WTC11 (cell line): ENCODE results near the gene LRRC28. TPM values are rescaled to one million over a fixed set of nuclear protein-coding genes. Genes with fewer than 3 reads are reported as not detected.

Source experiments
- ATAC-seq: fragments of 200-7000 bp; cut with Tn5 transposase; 2 replicates; pipeline ENCODE4 v1.10.0; 2021; ENCODE audit warnings: mild to moderate bottlenecking, moderate library complexity
- CTCF ChIA-PET: fragments of 300-600 bp; sonication (Branson Sonifier 250); formaldehyde crosslinking; loops from one replicate; lab custom pipeline; 2021; ENCODE audit warnings: antibody characterized with exemption; lab: Charles Lee
- POLR2A ChIA-PET: fragments of 350-600 bp; sonication (Branson Sonifier 250); formaldehyde crosslinking; loops from one replicate; lab custom pipeline; 2021; ENCODE audit warnings: antibody characterized with exemption; lab: Charles Lee
- DNase-seq: peaks from one replicate; pipeline ENCODE4 v3.0.0; 2021; ENCODE audit warnings: low spot score
- H3K27ac Mint-ChIP-seq: 2 replicates; pipeline ENCODE4 v1.8.0; 2021; ENCODE audit warnings: mixed read lengths
- H3K27me3 Mint-ChIP-seq: 2 replicates; pipeline ENCODE4 v1.8.0; 2021; ENCODE audit warnings: low read depth, mild to moderate bottlenecking, moderate library complexity, mixed read lengths
- H3K36me3 Mint-ChIP-seq: 2 replicates; pipeline ENCODE4 v1.8.0; 2021; ENCODE audit warnings: mixed read lengths
- H3K4me1 Mint-ChIP-seq: 2 replicates; pipeline ENCODE4 v1.8.0; 2022; ENCODE audit warnings: mixed read lengths
- H3K4me3 Mint-ChIP-seq: 2 replicates; pipeline ENCODE4 v1.8.0; 2021; ENCODE audit warnings: mild to moderate bottlenecking, moderate library complexity, mixed read lengths
- H3K9me3 Mint-ChIP-seq: 2 replicates; pipeline ENCODE4 v1.8.0; 2021; ENCODE audit warnings: mixed read lengths
- ELF4 ChIP-seq: sonication (generic); formaldehyde crosslinking; IDR thresholded peaks from 2 replicates; pipeline ENCODE4 v1.8.1; 2022; ENCODE audit warnings: low read depth, mild to moderate bottlenecking, moderate library complexity, missing genetic modification reagents
- ESRRA ChIP-seq: sonication (generic); formaldehyde crosslinking; IDR thresholded peaks from 2 replicates; pipeline ENCODE4 v1.8.1; 2022; ENCODE audit warnings: mild to moderate bottlenecking, missing genetic modification reagents, borderline replicate concordance
- ETV6 ChIP-seq: sonication (generic); formaldehyde crosslinking; IDR thresholded peaks from 2 replicates; pipeline ENCODE4 v1.8.1; 2022; ENCODE audit warnings: mild to moderate bottlenecking, missing genetic modification reagents
- GABPB1 ChIP-seq: sonication (generic); formaldehyde crosslinking; IDR thresholded peaks from 2 replicates; pipeline ENCODE4 v1.8.1; 2023; ENCODE audit warnings: mild to moderate bottlenecking, missing genetic modification reagents
- IRF2 ChIP-seq: sonication (generic); formaldehyde crosslinking; IDR thresholded peaks from 2 replicates; pipeline ENCODE4 v1.8.0; 2022; ENCODE audit warnings: low read depth, missing genetic modification reagents, borderline replicate concordance
- NR2C2 ChIP-seq: sonication (generic); formaldehyde crosslinking; IDR thresholded peaks from 2 replicates; pipeline ENCODE4 v1.8.0; 2022; ENCODE audit warnings: mild to moderate bottlenecking, missing genetic modification reagents
- OVOL2 ChIP-seq: fragments of 250-450 bp; sonication (Bioruptor Pico); IDR thresholded peaks from 2 replicates; pipeline ENCODE4 v1.9.0; 2021; ENCODE audit warnings: mild to moderate bottlenecking, borderline replicate concordance
- RORB ChIP-seq: fragments of 250-450 bp; sonication (Bioruptor Pico); IDR thresholded peaks from 2 replicates; pipeline ENCODE4 v1.9.0; 2021; ENCODE audit warnings: mild to moderate bottlenecking
- SOX15 ChIP-seq: fragments of 250-450 bp; sonication (Bioruptor Pico); IDR thresholded peaks from 2 replicates; pipeline ENCODE4 v1.9.0; 2021; ENCODE audit warnings: mild to moderate bottlenecking
- TEAD1 ChIP-seq: sonication (generic); formaldehyde crosslinking; IDR thresholded peaks from 2 replicates; pipeline ENCODE4 v1.8.0; 2022; ENCODE audit warnings: mild to moderate bottlenecking, missing genetic modification reagents
- TEAD4 ChIP-seq: sonication (generic); formaldehyde crosslinking; IDR thresholded peaks from 2 replicates; pipeline ENCODE4 v1.8.0; 2022; ENCODE audit warnings: mild to moderate bottlenecking, missing genetic modification reagents
- ZNF121 ChIP-seq: sonication (generic); formaldehyde crosslinking; IDR thresholded peaks from 2 replicates; pipeline ENCODE4 v1.8.0; 2023; ENCODE audit warnings: missing genetic modification reagents
- ZNF416 ChIP-seq: fragments of 250-450 bp; sonication (Bioruptor Pico); IDR thresholded peaks from 2 replicates; pipeline ENCODE4 v1.9.0; 2021; ENCODE audit warnings: mild to moderate bottlenecking, inconsistent platforms
- ZNF423 ChIP-seq: fragments of 250-450 bp; sonication (Bioruptor Pico); IDR thresholded peaks from 2 replicates; pipeline ENCODE4 v2.1.2; 2022; ENCODE audit warnings: mild to moderate bottlenecking, moderate library complexity
- total RNA-seq: library from RNA; stranded (reverse); gene quantifications from 3 replicates; pipeline ENCODE4 v1.2.3, GENCODE V29; 2021
- TF ChIP-seq, protein P1 (sequence below): sonication (generic); formaldehyde crosslinking; IDR thresholded peaks from 2 replicates; pipeline ENCODE4 v1.8.0; 2022; ENCODE audit warnings: mild to moderate bottlenecking, missing genetic modification reagents
- TF ChIP-seq, protein P2 (sequence below): fragments of 250-450 bp; sonication (Bioruptor Pico); IDR thresholded peaks from 2 replicates; pipeline ENCODE4 v2.1.2; 2022; ENCODE audit warnings: mild to moderate bottlenecking, moderate library complexity
- TF ChIP-seq, protein P3 (sequence below): sonication (generic); formaldehyde crosslinking; IDR thresholded peaks from 2 replicates; pipeline ENCODE4 v1.8.1; 2023; ENCODE audit warnings: mild to moderate bottlenecking, missing genetic modification reagents, moderate library complexity
- TF ChIP-seq, protein P4 (sequence below): fragments of 250-450 bp; sonication (Bioruptor Pico); IDR thresholded peaks from 2 replicates; pipeline ENCODE4 v1.9.0; 2021; ENCODE audit warnings: mild to moderate bottlenecking, borderline replicate concordance
- TF ChIP-seq, protein P5 (sequence below): sonication (generic); formaldehyde crosslinking; IDR thresholded peaks from 2 replicates; pipeline ENCODE4 v1.8.1; 2022; ENCODE audit warnings: mild to moderate bottlenecking, moderate library complexity, missing genetic modification reagents
- TF ChIP-seq, protein P6 (sequence below): sonication (generic); formaldehyde crosslinking; IDR thresholded peaks from 2 replicates; pipeline ENCODE4 v1.8.1; 2023; ENCODE audit warnings: mild to moderate bottlenecking, moderate library complexity, missing genetic modification reagents
- TF ChIP-seq, protein P7 (sequence below): sonication (generic); formaldehyde crosslinking; IDR thresholded peaks from 2 replicates; pipeline ENCODE4 v1.8.0; 2023; ENCODE audit warnings: missing genetic modification reagents, mild to moderate bottlenecking, borderline replicate concordance

The LRRC28 gene
- total RNA-seq, 1 experiment from 2014 or later: 18.4 TPM

DNA sequence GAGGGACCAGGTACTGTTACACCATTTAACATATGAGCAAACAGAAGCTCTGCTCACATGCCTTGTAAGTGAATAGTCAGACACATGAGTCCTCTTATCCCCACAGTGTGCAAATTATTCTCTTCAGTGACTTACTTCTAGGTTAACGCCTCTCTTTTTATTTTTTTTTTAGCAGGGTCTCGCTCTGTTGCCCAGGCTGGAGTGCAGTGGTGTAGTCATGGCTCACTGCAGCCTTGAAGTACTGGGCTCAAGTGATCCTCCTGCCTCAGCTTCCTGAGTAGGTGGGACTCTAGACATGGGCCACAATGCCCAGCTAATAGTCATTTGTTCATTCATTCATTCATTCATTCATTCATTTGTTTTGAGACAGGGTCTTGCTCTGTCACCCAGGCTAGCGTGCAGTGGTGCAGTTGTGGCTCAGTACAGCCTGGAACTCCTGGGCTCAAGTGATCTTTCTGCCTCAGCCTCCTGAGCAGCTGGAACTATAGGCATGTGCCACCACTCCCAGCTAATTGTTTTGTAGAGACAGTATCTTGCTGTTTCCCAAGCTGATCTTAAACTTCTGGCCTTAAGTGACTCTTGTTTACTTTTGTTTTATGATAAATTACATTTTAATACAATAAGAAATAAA is 94.7 kb downstream of the LRRC28 start:
- TF ChIP-seq, protein P1, sequence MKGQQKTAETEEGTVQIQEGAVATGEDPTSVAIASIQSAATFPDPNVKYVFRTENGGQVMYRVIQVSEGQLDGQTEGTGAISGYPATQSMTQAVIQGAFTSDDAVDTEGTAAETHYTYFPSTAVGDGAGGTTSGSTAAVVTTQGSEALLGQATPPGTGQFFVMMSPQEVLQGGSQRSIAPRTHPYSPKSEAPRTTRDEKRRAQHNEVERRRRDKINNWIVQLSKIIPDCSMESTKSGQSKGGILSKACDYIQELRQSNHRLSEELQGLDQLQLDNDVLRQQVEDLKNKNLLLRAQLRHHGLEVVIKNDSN (CRISPR knock-in tag): no peak
- TF ChIP-seq OVOL2 (CRISPR knock-in tag): no peak
- TF ChIP-seq ZNF121 (CRISPR knock-in tag): peak; percentile 16; the same call in 1 of the 2 replicates
- TF ChIP-seq, all 79 proteins: peak for 1
- Mint-ChIP-seq H3K36me3 (peaks cover 6% of the 10 kb centered on the region), H3K27ac (no peak overlapping the region), H3K9me3 (peaks cover 5% of the 10 kb centered on the region), H3K27me3 (no peaks in the 10 kb centered on the region), H3K4me1 (peaks cover 14% of the 10 kb centered on the region), H3K4me3 (no peak overlapping the region)
- ChIA-PET CTCF (no interaction called here), POLR2A (no interaction called here)
- ATAC-seq: no peak
- no peak for DNase-seq

DNA sequence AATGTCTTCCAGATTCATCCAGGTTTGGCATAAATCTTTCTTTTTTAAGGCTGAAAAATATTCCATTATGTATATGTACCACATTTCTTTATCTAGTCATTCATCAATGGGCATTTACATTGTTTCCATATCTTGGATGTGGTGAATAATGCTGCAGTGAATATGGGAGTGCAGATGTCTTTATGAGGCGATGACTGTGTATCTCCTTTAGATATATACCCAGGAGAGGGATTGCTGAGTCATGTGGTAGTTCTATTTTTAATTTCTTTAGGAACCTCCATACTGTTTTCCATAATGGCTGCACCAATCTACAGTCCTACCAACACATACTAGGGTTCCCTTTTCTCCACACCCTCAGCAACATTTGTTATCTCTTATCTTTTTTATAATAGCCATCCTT is 96.3 kb downstream of the LRRC28 start:
- peaks cover 6% of the 10 kb centered on the region for H3K36me3 Mint-ChIP-seq
- ATAC-seq (no peak), DNase-seq (no peak)
- H3K4me1 Mint-ChIP-seq: peaks cover 20% of the 10 kb centered on the region
- ChIA-PET POLR2A (no interaction called here), CTCF (no interaction called here)
- no peak overlapping the region for H3K27ac Mint-ChIP-seq
- H3K9me3 Mint-ChIP-seq: peaks cover 5% of the 10 kb centered on the region
- H3K4me3 Mint-ChIP-seq: no peak overlapping the region
- no peaks in the 10 kb centered on the region for H3K27me3 Mint-ChIP-seq
- no peak for TF ChIP-seq ESRRA (CRISPR knock-in tag)
- TF ChIP-seq, protein P2, sequence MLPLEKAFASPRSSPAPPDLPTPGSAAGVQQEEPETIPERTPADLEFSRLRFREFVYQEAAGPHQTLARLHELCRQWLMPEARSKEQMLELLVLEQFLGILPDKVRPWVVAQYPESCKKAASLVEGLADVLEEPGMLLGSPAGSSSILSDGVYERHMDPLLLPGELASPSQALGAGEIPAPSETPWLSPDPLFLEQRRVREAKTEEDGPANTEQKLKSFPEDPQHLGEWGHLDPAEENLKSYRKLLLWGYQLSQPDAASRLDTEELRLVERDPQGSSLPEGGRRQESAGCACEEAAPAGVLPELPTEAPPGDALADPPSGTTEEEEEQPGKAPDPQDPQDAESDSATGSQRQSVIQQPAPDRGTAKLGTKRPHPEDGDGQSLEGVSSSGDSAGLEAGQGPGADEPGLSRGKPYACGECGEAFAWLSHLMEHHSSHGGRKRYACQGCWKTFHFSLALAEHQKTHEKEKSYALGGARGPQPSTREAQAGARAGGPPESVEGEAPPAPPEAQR: no peak
- TF ChIP-seq ZNF423 (CRISPR knock-in tag): no peak
- TF ChIP-seq, protein P3, sequence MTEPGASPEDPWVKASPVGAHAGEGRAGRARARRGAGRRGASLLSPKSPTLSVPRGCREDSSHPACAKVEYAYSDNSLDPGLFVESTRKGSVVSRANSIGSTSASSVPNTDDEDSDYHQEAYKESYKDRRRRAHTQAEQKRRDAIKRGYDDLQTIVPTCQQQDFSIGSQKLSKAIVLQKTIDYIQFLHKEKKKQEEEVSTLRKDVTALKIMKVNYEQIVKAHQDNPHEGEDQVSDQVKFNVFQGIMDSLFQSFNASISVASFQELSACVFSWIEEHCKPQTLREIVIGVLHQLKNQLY (CRISPR knock-in tag): no peak
- no peak for TF ChIP-seq NR2C2 (CRISPR knock-in tag)
- TF ChIP-seq RORB (CRISPR knock-in tag): no peak
- TF ChIP-seq, protein P4, sequence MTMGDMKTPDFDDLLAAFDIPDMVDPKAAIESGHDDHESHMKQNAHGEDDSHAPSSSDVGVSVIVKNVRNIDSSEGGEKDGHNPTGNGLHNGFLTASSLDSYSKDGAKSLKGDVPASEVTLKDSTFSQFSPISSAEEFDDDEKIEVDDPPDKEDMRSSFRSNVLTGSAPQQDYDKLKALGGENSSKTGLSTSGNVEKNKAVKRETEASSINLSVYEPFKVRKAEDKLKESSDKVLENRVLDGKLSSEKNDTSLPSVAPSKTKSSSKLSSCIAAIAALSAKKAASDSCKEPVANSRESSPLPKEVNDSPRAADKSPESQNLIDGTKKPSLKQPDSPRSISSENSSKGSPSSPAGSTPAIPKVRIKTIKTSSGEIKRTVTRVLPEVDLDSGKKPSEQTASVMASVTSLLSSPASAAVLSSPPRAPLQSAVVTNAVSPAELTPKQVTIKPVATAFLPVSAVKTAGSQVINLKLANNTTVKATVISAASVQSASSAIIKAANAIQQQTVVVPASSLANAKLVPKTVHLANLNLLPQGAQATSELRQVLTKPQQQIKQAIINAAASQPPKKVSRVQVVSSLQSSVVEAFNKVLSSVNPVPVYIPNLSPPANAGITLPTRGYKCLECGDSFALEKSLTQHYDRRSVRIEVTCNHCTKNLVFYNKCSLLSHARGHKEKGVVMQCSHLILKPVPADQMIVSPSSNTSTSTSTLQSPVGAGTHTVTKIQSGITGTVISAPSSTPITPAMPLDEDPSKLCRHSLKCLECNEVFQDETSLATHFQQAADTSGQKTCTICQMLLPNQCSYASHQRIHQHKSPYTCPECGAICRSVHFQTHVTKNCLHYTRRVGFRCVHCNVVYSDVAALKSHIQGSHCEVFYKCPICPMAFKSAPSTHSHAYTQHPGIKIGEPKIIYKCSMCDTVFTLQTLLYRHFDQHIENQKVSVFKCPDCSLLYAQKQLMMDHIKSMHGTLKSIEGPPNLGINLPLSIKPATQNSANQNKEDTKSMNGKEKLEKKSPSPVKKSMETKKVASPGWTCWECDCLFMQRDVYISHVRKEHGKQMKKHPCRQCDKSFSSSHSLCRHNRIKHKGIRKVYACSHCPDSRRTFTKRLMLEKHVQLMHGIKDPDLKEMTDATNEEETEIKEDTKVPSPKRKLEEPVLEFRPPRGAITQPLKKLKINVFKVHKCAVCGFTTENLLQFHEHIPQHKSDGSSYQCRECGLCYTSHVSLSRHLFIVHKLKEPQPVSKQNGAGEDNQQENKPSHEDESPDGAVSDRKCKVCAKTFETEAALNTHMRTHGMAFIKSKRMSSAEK (CRISPR knock-in tag): no peak
- TF ChIP-seq IRF2: no peak
- TF ChIP-seq, protein P5, sequence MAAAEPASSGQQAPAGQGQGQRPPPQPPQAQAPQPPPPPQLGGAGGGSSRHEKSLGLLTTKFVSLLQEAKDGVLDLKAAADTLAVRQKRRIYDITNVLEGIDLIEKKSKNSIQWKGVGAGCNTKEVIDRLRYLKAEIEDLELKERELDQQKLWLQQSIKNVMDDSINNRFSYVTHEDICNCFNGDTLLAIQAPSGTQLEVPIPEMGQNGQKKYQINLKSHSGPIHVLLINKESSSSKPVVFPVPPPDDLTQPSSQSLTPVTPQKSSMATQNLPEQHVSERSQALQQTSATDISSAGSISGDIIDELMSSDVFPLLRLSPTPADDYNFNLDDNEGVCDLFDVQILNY (CRISPR knock-in tag): no peak
- TF ChIP-seq, protein P6, sequence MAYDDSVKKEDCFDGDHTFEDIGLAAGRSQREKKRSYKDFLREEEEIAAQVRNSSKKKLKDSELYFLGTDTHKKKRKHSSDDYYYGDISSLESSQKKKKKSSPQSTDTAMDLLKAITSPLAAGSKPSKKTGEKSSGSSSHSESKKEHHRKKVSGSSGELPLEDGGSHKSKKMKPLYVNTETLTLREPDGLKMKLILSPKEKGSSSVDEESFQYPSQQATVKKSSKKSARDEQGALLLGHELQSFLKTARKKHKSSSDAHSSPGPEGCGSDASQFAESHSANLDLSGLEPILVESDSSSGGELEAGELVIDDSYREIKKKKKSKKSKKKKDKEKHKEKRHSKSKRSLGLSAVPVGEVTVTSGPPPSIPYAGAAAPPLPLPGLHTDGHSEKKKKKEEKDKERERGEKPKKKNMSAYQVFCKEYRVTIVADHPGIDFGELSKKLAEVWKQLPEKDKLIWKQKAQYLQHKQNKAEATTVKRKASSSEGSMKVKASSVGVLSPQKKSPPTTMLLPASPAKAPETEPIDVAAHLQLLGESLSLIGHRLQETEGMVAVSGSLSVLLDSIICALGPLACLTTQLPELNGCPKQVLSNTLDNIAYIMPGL (CRISPR knock-in tag): no peak
- TF ChIP-seq, protein P7, sequence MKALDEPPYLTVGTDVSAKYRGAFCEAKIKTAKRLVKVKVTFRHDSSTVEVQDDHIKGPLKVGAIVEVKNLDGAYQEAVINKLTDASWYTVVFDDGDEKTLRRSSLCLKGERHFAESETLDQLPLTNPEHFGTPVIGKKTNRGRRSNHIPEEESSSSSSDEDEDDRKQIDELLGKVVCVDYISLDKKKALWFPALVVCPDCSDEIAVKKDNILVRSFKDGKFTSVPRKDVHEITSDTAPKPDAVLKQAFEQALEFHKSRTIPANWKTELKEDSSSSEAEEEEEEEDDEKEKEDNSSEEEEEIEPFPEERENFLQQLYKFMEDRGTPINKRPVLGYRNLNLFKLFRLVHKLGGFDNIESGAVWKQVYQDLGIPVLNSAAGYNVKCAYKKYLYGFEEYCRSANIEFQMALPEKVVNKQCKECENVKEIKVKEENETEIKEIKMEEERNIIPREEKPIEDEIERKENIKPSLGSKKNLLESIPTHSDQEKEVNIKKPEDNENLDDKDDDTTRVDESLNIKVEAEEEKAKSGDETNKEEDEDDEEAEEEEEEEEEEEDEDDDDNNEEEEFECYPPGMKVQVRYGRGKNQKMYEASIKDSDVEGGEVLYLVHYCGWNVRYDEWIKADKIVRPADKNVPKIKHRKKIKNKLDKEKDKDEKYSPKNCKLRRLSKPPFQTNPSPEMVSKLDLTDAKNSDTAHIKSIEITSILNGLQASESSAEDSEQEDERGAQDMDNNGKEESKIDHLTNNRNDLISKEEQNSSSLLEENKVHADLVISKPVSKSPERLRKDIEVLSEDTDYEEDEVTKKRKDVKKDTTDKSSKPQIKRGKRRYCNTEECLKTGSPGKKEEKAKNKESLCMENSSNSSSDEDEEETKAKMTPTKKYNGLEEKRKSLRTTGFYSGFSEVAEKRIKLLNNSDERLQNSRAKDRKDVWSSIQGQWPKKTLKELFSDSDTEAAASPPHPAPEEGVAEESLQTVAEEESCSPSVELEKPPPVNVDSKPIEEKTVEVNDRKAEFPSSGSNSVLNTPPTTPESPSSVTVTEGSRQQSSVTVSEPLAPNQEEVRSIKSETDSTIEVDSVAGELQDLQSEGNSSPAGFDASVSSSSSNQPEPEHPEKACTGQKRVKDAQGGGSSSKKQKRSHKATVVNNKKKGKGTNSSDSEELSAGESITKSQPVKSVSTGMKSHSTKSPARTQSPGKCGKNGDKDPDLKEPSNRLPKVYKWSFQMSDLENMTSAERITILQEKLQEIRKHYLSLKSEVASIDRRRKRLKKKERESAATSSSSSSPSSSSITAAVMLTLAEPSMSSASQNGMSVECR (CRISPR knock-in tag): no peak
- TF ChIP-seq OVOL2 (CRISPR knock-in tag): no peak
- no peak for TF ChIP-seq TEAD4 (CRISPR knock-in tag)
- no peak for TF ChIP-seq ELF4
- TF ChIP-seq SOX15: no peak
- no peak for TF ChIP-seq TEAD1
- no peak for TF ChIP-seq ZNF416
- no peak for TF ChIP-seq GABPB1 (CRISPR knock-in tag)
- no peak for TF ChIP-seq ETV6
